Esophagus (tissue), 2 donors: Measurements from ENCODE around the gene COL1A2. TPM values are rescaled to one million over a fixed set of nuclear protein-coding genes. Genes with fewer than 3 reads are reported as not detected.

Experiments used
- H3K27ac ChIP-seq, 2 donors: one replicate each; pipeline ENCODE4 v1.5.1; 2013; ENCODE audit warnings: low read depth in 2 of 2, mild to moderate bottlenecking in 2 of 2, inconsistent platforms in 1 of 2, low read length in 1 of 2, moderate library complexity in 1 of 2
- H3K27me3 ChIP-seq, 2 donors: one replicate each; pipeline ENCODE4 v1.6.1; 2013; ENCODE audit warnings: low read length in 2 of 2, control low read depth in 1 of 2, mild to moderate bottlenecking in 1 of 2; ENCODE audit not compliant: insufficient read depth in 2 of 2, control insufficient read depth in 1 of 2
- H3K36me3 ChIP-seq, 2 donors: one replicate each; pipeline ENCODE4 v1.6.1; 2013; ENCODE audit warnings: low read length in 1 of 2; ENCODE audit not compliant: control insufficient read depth in 2 of 2, insufficient read depth in 2 of 2
- H3K4me1 ChIP-seq, 2 donors: one replicate each; pipeline ENCODE4 v1.6.1; 2013; ENCODE audit warnings: low read length in 1 of 2; ENCODE audit not compliant: control insufficient read depth in 2 of 2, insufficient read depth in 2 of 2
- H3K4me3 ChIP-seq, 2 donors: one replicate each; pipeline ENCODE4 v1.5.1; 2013; ENCODE audit warnings: low read length in 2 of 2, mild to moderate bottlenecking in 2 of 2, low read depth in 1 of 2, moderate library complexity in 1 of 2
- H3K9me3 ChIP-seq, 2 donors: one replicate each; pipeline ENCODE4 v1.6.1; 2013; ENCODE audit warnings: mild to moderate bottlenecking in 2 of 2, low read depth in 1 of 2, low read length in 1 of 2, moderate library complexity in 1 of 2; ENCODE audit not compliant: control insufficient read depth in 2 of 2, insufficient read depth in 1 of 2
- WGBS, 2 donors: extraction: QIAGEN DNeasy Blood & Tissue Kit; methylation state at CpG; one replicate each; pipeline ENCODE4 v1.1.7; 2013; 5-methylcytosine and 5-hydroxymethylcytosine counted together
- polyA plus RNA-seq, 2 donors: library from polyadenylated mRNA; stranded (reverse); fragments of 200-250 nt; gene quantifications; one replicate each; pipeline ENCODE4 v1.2.3, GENCODE V29; 2013
- donor health status: healthy with polysubstance abuse.
- donor health status: Bipolar disorder and iron deficiency.

Gene COL1A2
- polyA plus RNA-seq, 2 donors = 13.4 to 26.4 TPM

DNA sequence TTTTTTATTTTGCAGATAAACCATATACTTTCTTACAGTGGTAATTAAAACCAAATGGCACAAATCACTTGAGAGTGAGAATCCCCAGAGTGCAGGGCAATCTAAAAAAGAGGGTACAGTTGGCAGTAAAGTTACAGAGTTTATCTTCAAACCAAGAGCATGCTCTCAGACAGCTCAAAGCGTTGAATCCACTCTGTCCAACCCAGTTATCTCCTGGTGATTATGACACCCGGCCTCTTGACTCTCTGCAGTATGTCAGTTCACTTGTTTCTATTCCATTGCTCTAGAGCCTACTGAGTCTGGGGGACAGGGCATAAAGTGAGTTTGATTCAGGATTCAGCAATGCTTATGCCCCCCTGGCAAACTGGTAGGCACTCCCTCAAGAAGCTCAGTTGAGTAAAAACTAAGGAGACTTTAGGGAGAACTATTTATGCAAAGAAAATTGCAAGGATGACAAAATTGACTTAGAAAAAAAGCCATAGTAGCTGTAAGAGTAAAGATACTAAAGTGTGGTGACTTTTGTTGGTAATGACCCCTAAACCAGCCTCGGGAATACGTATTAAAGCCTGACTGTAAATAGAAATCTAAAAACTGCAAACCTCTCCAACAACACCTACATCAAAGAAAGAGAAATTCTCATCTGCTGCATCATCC, 55.5 kb downstream of the COL1A2 start:
- H3K27ac ChIP-seq = no peak overlapping the region
- no peak overlapping the region for H3K4me3 ChIP-seq
- H3K27me3 ChIP-seq = no peaks in the 10 kb centered on the region
- H3K9me3 ChIP-seq = no peaks in the 10 kb centered on the region
- no peaks in the 10 kb centered on the region for H3K36me3 ChIP-seq
- WGBS, 2 donors = 89 to 91% methylated on average over 4 of the region's 4 CpGs
- H3K4me1 ChIP-seq = no peaks in the 10 kb centered on the region

GRCh38 chr7:94451187-94451586, 56.5 kb downstream of the COL1A2 start:
- Histone ChIP-seq H3K4me3 (no peak overlapping the region), H3K27ac (no peak overlapping the region), H3K36me3 (no peaks in the 10 kb centered on the region), H3K4me1 (no peaks in the 10 kb centered on the region), H3K9me3 (no peaks in the 10 kb centered on the region), H3K27me3 (no peaks in the 10 kb centered on the region)
- WGBS, 2 donors = 65 to 68% methylated on average over 4 of the region's 4 CpGs

DNA sequence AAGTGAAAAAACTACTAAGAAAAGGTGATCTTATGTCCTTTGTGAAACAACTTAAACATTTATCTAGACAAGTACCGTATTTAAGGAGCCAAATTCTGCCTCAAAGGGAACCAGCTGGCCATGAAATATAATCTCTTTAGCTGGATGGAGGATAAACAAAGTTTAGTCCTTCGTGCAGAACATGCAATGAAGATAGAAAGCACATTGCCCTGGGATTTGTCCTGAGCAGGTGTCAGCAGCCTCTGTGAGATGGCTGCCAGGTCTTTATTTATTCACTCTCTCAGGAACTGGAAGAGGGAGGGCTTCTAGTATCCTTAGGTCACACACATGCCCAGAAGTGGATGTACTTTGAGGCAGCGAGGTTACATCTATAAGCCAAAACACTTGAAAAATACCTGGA, 57.5 kb downstream of the COL1A2 start:
- Histone ChIP-seq H3K4me3 (no peak overlapping the region), H3K27me3 (no peaks in the 10 kb centered on the region), H3K4me1 (no peaks in the 10 kb centered on the region), H3K27ac (no peak overlapping the region), H3K36me3 (no peaks in the 10 kb centered on the region), H3K9me3 (no peaks in the 10 kb centered on the region)
- WGBS, 2 donors = 45 to 46% methylated on average over 3 of the region's 3 CpGs

DNA sequence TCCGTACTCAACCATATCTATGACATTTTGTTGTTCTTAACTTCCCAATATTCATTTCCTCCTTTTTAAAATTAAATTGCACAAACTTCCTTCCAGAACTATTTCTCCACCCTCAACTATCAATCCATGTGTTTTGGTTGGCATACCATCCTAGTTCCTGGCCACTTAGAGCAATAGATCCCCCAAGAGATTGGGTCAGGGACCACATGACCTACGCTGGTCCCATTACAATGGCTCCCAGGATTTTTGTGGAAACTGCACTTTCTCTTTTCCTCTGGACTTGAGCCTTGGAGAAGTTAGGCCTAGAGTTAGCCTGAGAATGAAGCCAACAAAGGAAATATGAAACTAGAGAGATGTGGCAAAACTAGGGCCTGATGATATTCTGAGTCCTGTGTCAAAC, 59.2 kb downstream of the COL1A2 start:
- H3K9me3 ChIP-seq = no peaks in the 10 kb centered on the region
- no peaks in the 10 kb centered on the region for H3K4me1 ChIP-seq
- no peaks in the 10 kb centered on the region for H3K27me3 ChIP-seq
- no peaks in the 10 kb centered on the region for H3K36me3 ChIP-seq
- H3K4me3 ChIP-seq = no peak overlapping the region
- H3K27ac ChIP-seq = no peak overlapping the region
- 85 to 90% methylated on average over 2 of the region's 2 CpGs for WGBS, 2 donors

- no peak overlapping the region for H3K4me3 ChIP-seq
- no peaks in the 10 kb centered on the region for H3K9me3 ChIP-seq
- H3K4me1 ChIP-seq = no peaks in the 10 kb centered on the region
- H3K27me3 ChIP-seq = peaks cover 0 to 2% of the 10 kb centered on the region in 2 donors
- 93% methylated on average over 4 of the region's 4 CpGs for WGBS, 2 donors
- H3K36me3 ChIP-seq = no peaks in the 10 kb centered on the region
- H3K27ac ChIP-seq = no peak overlapping the region
These were observed 63.3 kb downstream of the COL1A2 start for GRCh38 chr7:94458041-94458440.

GRCh38 chr7:94466516-94466915, 71.8 kb downstream of the COL1A2 start:
- Histone ChIP-seq H3K4me3 (no peak overlapping the region), H3K9me3 (no peaks in the 10 kb centered on the region), H3K27me3 (no peaks in the 10 kb centered on the region), H3K36me3 (no peaks in the 10 kb centered on the region), H3K27ac (no peak overlapping the region), H3K4me1 (no peaks in the 10 kb centered on the region)
- 30 to 45% methylated on average over 1 of the region's 1 CpG for WGBS, 2 donors

DNA sequence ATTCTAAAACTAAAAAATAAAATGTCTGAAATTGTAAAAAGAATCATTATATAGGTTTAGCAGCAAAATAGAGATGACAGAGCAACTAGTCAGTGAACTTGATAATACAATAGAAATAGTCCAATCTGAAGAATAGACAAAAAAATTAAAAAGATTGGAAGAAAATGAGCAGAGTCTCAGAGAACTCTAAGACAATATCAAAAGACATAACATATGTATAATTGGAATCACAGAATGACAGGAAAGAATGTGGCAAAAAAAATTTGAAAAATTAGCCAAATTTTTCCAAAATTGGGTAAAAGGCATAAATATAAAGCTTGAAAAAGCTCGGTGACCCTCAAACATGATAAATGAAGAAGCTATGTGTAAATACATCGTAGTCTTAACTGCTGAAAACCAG, 76.9 kb downstream of the COL1A2 start:
- Histone ChIP-seq H3K9me3 (no peaks in the 10 kb centered on the region), H3K27ac (no peak overlapping the region), H3K4me3 (no peak overlapping the region), H3K4me1 (no peaks in the 10 kb centered on the region), H3K36me3 (no peaks in the 10 kb centered on the region), H3K27me3 (no peaks in the 10 kb centered on the region)
- 77 to 85% methylated on average over 2 of the region's 2 CpGs for WGBS, 2 donors

GRCh38 chr7:94472608-94473007, 77.9 kb downstream of the COL1A2 start:
- Histone ChIP-seq H3K9me3 (no peaks in the 10 kb centered on the region), H3K27ac (no peak overlapping the region), H3K4me1 (no peaks in the 10 kb centered on the region), H3K36me3 (no peaks in the 10 kb centered on the region), H3K27me3 (no peaks in the 10 kb centered on the region), H3K4me3 (no peak overlapping the region)
- WGBS, 2 donors = 66% methylated on average over 1 of the region's 1 CpG

DNA sequence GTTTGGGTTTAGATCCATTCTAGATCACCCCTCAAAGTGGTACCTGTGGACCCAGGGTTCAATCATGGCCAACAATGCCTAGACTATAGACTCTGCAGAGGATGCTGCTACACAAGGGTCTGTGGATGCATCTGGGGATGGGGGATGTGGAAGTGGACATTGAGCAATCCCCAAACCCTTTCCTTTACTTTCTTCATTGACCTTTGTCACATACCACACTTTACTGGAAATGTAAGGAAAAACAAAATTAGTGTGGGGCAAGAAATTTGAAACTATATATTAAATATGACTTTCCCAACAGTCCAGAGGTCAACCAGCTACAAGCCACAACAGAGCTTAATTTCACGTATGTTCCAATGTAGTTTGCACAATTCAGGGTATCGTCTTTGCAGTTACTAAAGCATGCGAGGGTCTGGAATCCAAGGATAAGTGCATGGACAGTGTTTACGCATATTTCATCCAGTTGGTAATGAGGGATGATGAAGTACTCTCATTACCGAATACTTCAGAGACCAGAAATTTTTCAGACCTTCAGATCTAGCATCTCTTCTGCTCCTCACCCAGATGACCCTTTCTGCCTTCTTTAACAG, 81.7 kb downstream of the COL1A2 start:
- Histone ChIP-seq H3K4me3 (no peak overlapping the region), H3K27ac (no peak overlapping the region), H3K4me1 (no peaks in the 10 kb centered on the region), H3K9me3 (no peaks in the 10 kb centered on the region), H3K36me3 (no peaks in the 10 kb centered on the region), H3K27me3 (no peaks in the 10 kb centered on the region)
- 87 to 88% methylated on average over 5 of the region's 5 CpGs for WGBS, 2 donors

DNA sequence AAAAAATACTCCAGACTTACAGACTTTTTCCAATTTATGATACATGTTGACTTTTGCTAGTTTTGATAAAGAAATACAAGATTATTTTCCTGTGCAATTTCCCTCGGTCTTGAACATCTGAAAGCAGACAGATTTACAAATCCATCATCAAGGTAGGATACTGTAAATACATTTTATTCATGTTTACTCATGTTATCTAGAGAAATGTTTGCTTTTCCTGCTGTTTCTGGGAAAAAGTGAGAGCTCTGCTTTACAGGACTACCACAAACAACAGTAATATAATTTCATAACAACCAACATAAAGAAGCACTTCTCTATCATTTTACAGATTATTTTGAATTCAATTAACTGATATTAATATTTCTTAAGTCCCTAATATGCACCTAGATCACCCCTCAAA, 83.2 kb downstream of the COL1A2 start:
- H3K36me3 ChIP-seq = no peaks in the 10 kb centered on the region
- WGBS, 2 donors = 36% methylated on average over 1 of the region's 1 CpG
- H3K4me1 ChIP-seq = no peaks in the 10 kb centered on the region
- no peaks in the 10 kb centered on the region for H3K27me3 ChIP-seq
- no peaks in the 10 kb centered on the region for H3K9me3 ChIP-seq
- H3K27ac ChIP-seq = no peak overlapping the region
- H3K4me3 ChIP-seq = no peak overlapping the region
